IPS-20b (cell line): Measurements from ENCODE around the gene FAM204A.

Experiments
- H3K27ac ChIP-seq: one replicate; pipeline ENCODE4 v1.5.1; 2013; ENCODE audit warnings: low read length
- H3K27me3 ChIP-seq: 2 replicates; pipeline ENCODE4 v1.6.1; 2013; ENCODE audit warnings: mild to moderate bottlenecking, low read length, inconsistent platforms; ENCODE audit not compliant: insufficient read depth
- H3K36me3 ChIP-seq: 2 replicates; pipeline ENCODE4 v1.6.1; 2013; ENCODE audit warnings: low read depth, mild to moderate bottlenecking, inconsistent platforms, low read length, moderate library complexity; ENCODE audit not compliant: insufficient read depth
- H3K4me1 ChIP-seq: 2 replicates; pipeline ENCODE4 v1.6.1; 2013; ENCODE audit warnings: mild to moderate bottlenecking, control low read depth, inconsistent platforms, low read length, moderate library complexity; ENCODE audit not compliant: insufficient read depth
- H3K4me3 ChIP-seq: 2 replicates; pipeline ENCODE4 v1.5.1; 2013; ENCODE audit warnings: mild to moderate bottlenecking, low read length, inconsistent platforms
- H3K9ac ChIP-seq: 2 replicates; pipeline ENCODE4 v1.6.1; 2013; ENCODE audit warnings: low read depth, mild to moderate bottlenecking, inconsistent platforms, low read length, moderate library complexity
- H3K9me3 ChIP-seq: 2 replicates; pipeline ENCODE4 v1.6.1; 2013; ENCODE audit warnings: mild to moderate bottlenecking, low read depth, low read length, inconsistent platforms; ENCODE audit not compliant: insufficient read depth

Gene FAM204A

GRCh38 chr10:118355234-118355633, 13.1 kb upstream of the FAM204A start:
- no peak overlapping the region for H3K4me3 ChIP-seq

GRCh38 chr10:118349235-118349634, 7.1 kb upstream of the FAM204A start:
- Histone ChIP-seq H3K27ac (no peak overlapping the region), H3K9ac (no peak overlapping the region), H3K36me3 (no peaks in the 10 kb centered on the region), H3K9me3 (no peaks in the 10 kb centered on the region), H3K27me3 (no peaks in the 10 kb centered on the region; the same call in 1 of the 2 replicates), H3K4me1 (no peaks in the 10 kb centered on the region), H3K4me3 (no peak overlapping the region)

More at GRCh38 chr10:118355234-118355633, 13.1 kb upstream of the FAM204A start:
- Histone ChIP-seq H3K4me1 (no peaks in the 10 kb centered on the region), H3K27me3 (no peaks in the 10 kb centered on the region), H3K9ac (no peak overlapping the region), H3K27ac (no peak overlapping the region), H3K36me3 (no peaks in the 10 kb centered on the region), H3K9me3 (no peaks in the 10 kb centered on the region)

GRCh38 chr10:118343549-118343948, 1.4 kb upstream of the FAM204A start:
- Histone ChIP-seq H3K27ac (no peak overlapping the region), H3K27me3 (no peaks in the 10 kb centered on the region; the same call in 1 of the 2 replicates), H3K36me3 (no peaks in the 10 kb centered on the region), H3K4me1 (peaks cover 7% of the 10 kb centered on the region; the same call in 1 of the 2 replicates), H3K9ac (no peak overlapping the region), H3K4me3 (no peak overlapping the region), H3K9me3 (no peaks in the 10 kb centered on the region)

GRCh38 chr10:118343115-118343514, 991 bp upstream of the FAM204A start:
- H3K4me1 ChIP-seq = peaks cover 7% of the 10 kb centered on the region; the same call in 1 of the 2 replicates
- H3K9ac ChIP-seq = no peak overlapping the region

DNA sequence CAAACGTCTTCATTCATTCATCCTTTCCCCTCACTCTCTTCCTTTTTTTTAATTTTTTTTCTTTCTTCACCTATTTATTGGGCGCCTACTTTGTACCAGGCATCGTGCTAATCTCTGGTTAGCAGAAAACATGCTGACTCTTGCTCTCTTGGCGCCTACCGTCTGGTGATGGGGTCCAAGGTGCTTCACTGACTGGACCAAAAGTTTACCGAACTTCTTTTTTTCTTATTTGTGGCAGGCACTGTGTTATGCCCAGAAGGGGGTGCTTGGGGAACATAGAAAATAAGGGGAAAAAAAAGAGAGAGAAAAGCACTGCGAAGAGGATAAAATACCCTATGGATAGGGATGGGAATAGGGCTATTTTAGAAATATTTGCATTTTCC, 505 bp upstream of the FAM204A start:
- Histone ChIP-seq H3K9ac (peak overlapping the region; percentile 69; the same call in 1 of the 2 replicates), H3K4me3 (peak overlapping the region; percentile 85), H3K36me3 (no peaks in the 10 kb centered on the region), H3K4me1 (peaks cover 7% of the 10 kb centered on the region; the same call in 1 of the 2 replicates), H3K27ac (no peak overlapping the region), H3K27me3 (no peaks in the 10 kb centered on the region; the same call in 1 of the 2 replicates), H3K9me3 (no peaks in the 10 kb centered on the region)

More at GRCh38 chr10:118343115-118343514, 991 bp upstream of the FAM204A start:
- Histone ChIP-seq H3K9me3 (no peaks in the 10 kb centered on the region), H3K27me3 (no peaks in the 10 kb centered on the region; the same call in 1 of the 2 replicates), H3K36me3 (no peaks in the 10 kb centered on the region), H3K27ac (no peak overlapping the region), H3K4me3 (no peak overlapping the region)

DNA sequence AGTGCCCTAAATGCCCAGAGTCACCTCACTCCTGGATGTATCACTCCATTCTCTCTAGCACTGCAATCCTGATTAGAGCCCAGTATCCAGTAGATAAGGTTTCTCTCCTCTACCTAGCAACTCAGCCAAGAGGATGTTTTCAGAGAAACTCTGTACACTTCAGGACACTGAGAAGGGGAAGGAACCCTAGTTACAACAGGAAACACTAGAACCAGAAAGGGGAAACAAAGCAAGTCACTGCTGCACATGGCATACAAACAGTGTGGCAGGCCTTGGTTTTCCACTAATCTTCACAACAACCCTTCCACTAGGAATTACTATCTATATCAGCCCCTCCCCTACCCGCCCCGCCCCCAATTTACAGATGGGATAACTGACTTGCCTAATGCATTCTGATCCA, 1.6 kb downstream of the FAM204A start:
- Histone ChIP-seq H3K36me3 (peaks cover 8% of the 10 kb centered on the region), H3K4me3 (peak overlapping the region; percentile 85), H3K27ac (no peak overlapping the region), H3K9me3 (no peaks in the 10 kb centered on the region), H3K9ac (no peak overlapping the region), H3K27me3 (no peaks in the 10 kb centered on the region), H3K4me1 (peaks cover 7% of the 10 kb centered on the region; the same call in 1 of the 2 replicates)

- H3K27ac ChIP-seq = no peak overlapping the region
- H3K9ac ChIP-seq = no peak overlapping the region
- no peak overlapping the region for H3K4me3 ChIP-seq
- H3K36me3 ChIP-seq = peaks cover 22% of the 10 kb centered on the region
- no peaks in the 10 kb centered on the region for H3K27me3 ChIP-seq
- peaks cover 7% of the 10 kb centered on the region; the same call in 1 of the 2 replicates for H3K4me1 ChIP-seq
- no peaks in the 10 kb centered on the region for H3K9me3 ChIP-seq
These were observed 3.0 kb downstream of the FAM204A start for GRCh38 chr10:118339111-118339510.

GRCh38 chr10:118337356-118337755, 4.8 kb downstream of the FAM204A start:
- peaks cover 4% of the 10 kb centered on the region; the same call in 1 of the 2 replicates for H3K4me1 ChIP-seq
- no peak overlapping the region for H3K9ac ChIP-seq
- H3K27ac ChIP-seq = no peak overlapping the region
- H3K27me3 ChIP-seq = no peaks in the 10 kb centered on the region
- H3K4me3 ChIP-seq = no peak overlapping the region
- peaks cover 36% of the 10 kb centered on the region for H3K36me3 ChIP-seq
- no peaks in the 10 kb centered on the region for H3K9me3 ChIP-seq

- H3K4me1 ChIP-seq = no peaks in the 10 kb centered on the region
- no peaks in the 10 kb centered on the region for H3K9me3 ChIP-seq
- H3K27ac ChIP-seq = no peak overlapping the region
- H3K27me3 ChIP-seq = no peaks in the 10 kb centered on the region
- H3K9ac ChIP-seq = no peak overlapping the region
- peaks cover 57% of the 10 kb centered on the region for H3K36me3 ChIP-seq
- no peak overlapping the region for H3K4me3 ChIP-seq
These were observed 8.3 kb downstream of the FAM204A start for GRCh38 chr10:118333871-118334270.

- H3K9ac ChIP-seq = no peak overlapping the region
- H3K27ac ChIP-seq = no peak overlapping the region
- no peaks in the 10 kb centered on the region for H3K27me3 ChIP-seq
- H3K4me1 ChIP-seq = no peaks in the 10 kb centered on the region
- H3K9me3 ChIP-seq = no peaks in the 10 kb centered on the region
- no peak overlapping the region for H3K4me3 ChIP-seq
- peaks cover 62% of the 10 kb centered on the region for H3K36me3 ChIP-seq
These were observed 9.0 kb downstream of the FAM204A start for GRCh38 chr10:118332948-118333710.

GRCh38 chr10:118332236-118332635, 9.9 kb downstream of the FAM204A start:
- H3K9ac ChIP-seq = no peak overlapping the region
- peaks cover 70% of the 10 kb centered on the region for H3K36me3 ChIP-seq
- no peaks in the 10 kb centered on the region for H3K4me1 ChIP-seq
- H3K27me3 ChIP-seq = no peaks in the 10 kb centered on the region
- H3K27ac ChIP-seq = no peak overlapping the region
- H3K9me3 ChIP-seq = no peaks in the 10 kb centered on the region
- H3K4me3 ChIP-seq = no peak overlapping the region
